Measurements from ENCODE around the gene GBA3.

- TF ChIP-seq POLR2A (IDR thresholded peaks at IDR 0.05) (no peak), CTCF (IDR thresholded peaks at IDR 0.05) (no peak)
These were observed 149.8 kb downstream of the GBA3 start for GRCh38 chr4:22842360-22843018.

All from esophagus squamous epithelium (tissue), 4 donors.